Prostate gland (tissue), 2 donors: ENCODE data around the gene GRIA3. TPM values are rescaled to one million over a fixed set of nuclear protein-coding genes. Genes with fewer than 3 reads are reported as not detected.

ENCODE experiments used
- DNase-seq: peaks from one replicate; pipeline ENCODE4 v3.0.0-alpha.2; 2019; ENCODE audit warnings: low spot score
- H3K27ac ChIP-seq, 2 donors: fragments of 200-600 bp; sonication (generic); 2 replicates each; pipeline ENCODE4 v1.5.1; 2017 to 2019
- H3K27me3 ChIP-seq: fragments of 200-600 bp; sonication (generic); replicated peaks from 2 replicates; pipeline ENCODE4 v1.5.1; 2019; ENCODE audit not compliant: insufficient read depth
- H3K36me3 ChIP-seq, 2 donors: fragments of 200-600 bp; sonication (generic); 1 replicate in 1 of 2; 2 replicates in 1 of 2; pipeline versions ENCODE4 v1.5.1 to v1.8.1; 2017 to 2019
- H3K4me1 ChIP-seq: fragments of 200-600 bp; sonication (generic); replicated peaks from 2 replicates; pipeline ENCODE4 v1.5.1; 2019
- H3K4me3 ChIP-seq, 2 donors: fragments of 200-600 bp; sonication (generic); 2 replicates each; pipeline ENCODE4 v1.5.1; 2017 to 2019
- H3K9me3 ChIP-seq: fragments of 200-600 bp; sonication (generic); 2 replicates; pipeline ENCODE4 v1.5.1; 2017
- POLR2A ChIP-seq: fragments of 450-650 bp; IDR thresholded peaks from one replicate; pipeline ENCODE4 v1.6.1; 2016; ENCODE audit warnings: antibody characterized with exemption, mild to moderate bottlenecking
- POLR2AphosphoS5 ChIP-seq: sonication (generic); formaldehyde crosslinking; IDR thresholded peaks from one replicate; pipeline ENCODE4 v1.6.1; 2017; ENCODE audit warnings: antibody characterized with exemption
- WGBS: methylation state at CpG from one replicate; pipeline ENCODE4 v1.1.5; 2018; 5-methylcytosine and 5-hydroxymethylcytosine counted together
- intact Hi-C: fragments of 100-400 bp; cut with DNase I; formaldehyde crosslinking; loops from one replicate; pipeline ENCODE4 v1.14.2; 2022
- total RNA-seq, 2 donors: library from RNA; depleted of rRNA; stranded (reverse); fragments of >200 nt; gene quantifications; one replicate each; pipeline ENCODE4 v1.1.0, GENCODE V29; 2016
- TF ChIP-seq, protein P1 (sequence below), 4 experiments: fragments of 200-600 bp in 2 of 4; fragments of 450-650 bp in 2 of 4; sonication (generic) in 2 of 4; IDR thresholded peaks; 1 replicate in 3 of 4; 2 replicates in 1 of 4; pipeline ENCODE4 v1.5.1; 2016 to 2019; ENCODE audit warnings: antibody characterized with exemption in 4 of 4, mild to moderate bottlenecking in 2 of 4, moderate library complexity in 2 of 4

The GRIA3 gene
- total RNA-seq, 2 donors from 2014 or later: 1.1 to 1.6 TPM

DNA sequence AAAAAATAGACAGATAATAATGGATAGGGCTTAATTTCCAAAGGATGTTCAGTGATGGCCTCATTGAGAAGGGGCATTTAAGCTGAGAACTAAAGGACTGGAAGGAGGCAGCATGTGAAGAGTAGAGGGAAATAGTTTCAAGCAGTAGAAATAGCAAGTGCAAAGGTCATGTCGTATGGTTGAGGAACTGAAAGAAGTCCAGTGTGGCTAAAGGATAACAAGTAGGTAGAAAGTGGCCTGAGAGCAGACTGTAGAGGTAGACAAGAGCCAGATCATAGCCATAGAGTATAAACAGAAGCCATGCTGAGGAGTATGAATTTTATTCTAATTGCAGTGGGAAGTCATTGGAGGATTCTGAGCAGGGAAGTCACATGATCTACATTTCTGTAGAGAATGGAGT, 72.3 kb downstream of the GRIA3 start:
- WGBS: 83% methylated on average over 1 of the region's 1 CpG
- intact Hi-C loops: no loop called here
- no peak for TF ChIP-seq POLR2A
- TF ChIP-seq, protein P1, sequence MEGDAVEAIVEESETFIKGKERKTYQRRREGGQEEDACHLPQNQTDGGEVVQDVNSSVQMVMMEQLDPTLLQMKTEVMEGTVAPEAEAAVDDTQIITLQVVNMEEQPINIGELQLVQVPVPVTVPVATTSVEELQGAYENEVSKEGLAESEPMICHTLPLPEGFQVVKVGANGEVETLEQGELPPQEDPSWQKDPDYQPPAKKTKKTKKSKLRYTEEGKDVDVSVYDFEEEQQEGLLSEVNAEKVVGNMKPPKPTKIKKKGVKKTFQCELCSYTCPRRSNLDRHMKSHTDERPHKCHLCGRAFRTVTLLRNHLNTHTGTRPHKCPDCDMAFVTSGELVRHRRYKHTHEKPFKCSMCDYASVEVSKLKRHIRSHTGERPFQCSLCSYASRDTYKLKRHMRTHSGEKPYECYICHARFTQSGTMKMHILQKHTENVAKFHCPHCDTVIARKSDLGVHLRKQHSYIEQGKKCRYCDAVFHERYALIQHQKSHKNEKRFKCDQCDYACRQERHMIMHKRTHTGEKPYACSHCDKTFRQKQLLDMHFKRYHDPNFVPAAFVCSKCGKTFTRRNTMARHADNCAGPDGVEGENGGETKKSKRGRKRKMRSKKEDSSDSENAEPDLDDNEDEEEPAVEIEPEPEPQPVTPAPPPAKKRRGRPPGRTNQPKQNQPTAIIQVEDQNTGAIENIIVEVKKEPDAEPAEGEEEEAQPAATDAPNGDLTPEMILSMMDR (IDR thresholded peaks at IDR 0.05): no peak
- no peak for TF ChIP-seq POLR2AphosphoS5
- H3K36me3 ChIP-seq: no peaks in the 10 kb centered on the region
- no peaks in the 10 kb centered on the region for H3K9me3 ChIP-seq
- no peak for DNase-seq
- no peaks in the 10 kb centered on the region for H3K27me3 ChIP-seq
- H3K4me3 ChIP-seq: no peak overlapping the region
- H3K4me1 ChIP-seq: no peaks in the 10 kb centered on the region
- H3K27ac ChIP-seq: no peak overlapping the region

DNA sequence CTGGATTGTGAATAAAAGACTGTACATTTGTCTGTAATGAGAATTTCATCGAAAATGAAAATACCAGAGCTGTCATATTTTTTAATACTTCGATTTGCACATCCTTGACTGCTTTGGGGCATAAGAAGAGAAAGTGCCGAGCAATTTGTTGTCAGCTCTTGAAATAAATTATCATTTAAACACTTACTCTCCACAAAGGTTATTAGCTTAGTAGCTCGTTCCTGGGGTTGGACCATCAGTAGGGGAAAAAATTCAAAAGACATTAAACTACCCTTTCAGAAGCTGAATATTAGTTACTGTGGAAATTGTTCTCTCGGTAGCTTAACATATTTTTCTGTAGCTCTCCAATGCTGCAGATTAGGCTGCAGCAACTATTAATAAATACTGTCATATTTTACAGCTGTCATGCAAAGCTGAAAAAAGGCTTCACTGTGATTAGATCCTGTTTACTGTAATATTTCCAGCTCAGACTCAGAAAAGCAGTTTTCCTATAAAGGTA, 76.9 kb downstream of the GRIA3 start:
- Histone ChIP-seq H3K9me3 (no peaks in the 10 kb centered on the region), H3K27ac (no peak overlapping the region), H3K4me1 (no peaks in the 10 kb centered on the region), H3K36me3 (no peaks in the 10 kb centered on the region), H3K27me3 (no peaks in the 10 kb centered on the region), H3K4me3 (no peak overlapping the region)
- TF ChIP-seq, protein P1 (IDR thresholded peaks at IDR 0.05): no peak
- TF ChIP-seq POLR2AphosphoS5 (no peak), POLR2A (no peak)
- DNase-seq: no peak
- intact Hi-C loops: no loop called here
- WGBS: 67% methylated on average over 5 of the region's 5 CpGs

DNA sequence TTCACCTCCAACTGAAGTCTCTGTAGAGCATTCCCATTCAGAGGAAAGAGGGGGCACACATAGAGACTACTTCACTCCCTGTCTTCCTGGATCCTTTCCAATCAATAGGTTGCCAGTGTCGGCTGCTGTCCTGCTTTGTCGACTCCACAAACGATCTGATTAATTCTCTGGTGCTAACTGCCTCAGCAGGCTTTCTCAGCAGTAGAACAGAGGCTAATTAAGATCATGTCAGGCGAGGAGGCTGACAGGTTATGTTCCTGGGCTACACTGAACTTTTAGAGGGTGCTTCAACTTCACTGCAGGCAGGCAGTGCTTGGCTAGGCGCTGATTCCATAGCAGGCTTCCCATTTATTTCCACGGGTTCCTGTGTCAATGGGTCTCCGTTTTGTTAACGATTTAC, 79.2 kb downstream of the GRIA3 start:
- WGBS: 47% methylated on average over 8 of the region's 8 CpGs
- Histone ChIP-seq H3K27me3 (no peaks in the 10 kb centered on the region), H3K9me3 (no peaks in the 10 kb centered on the region), H3K4me1 (no peaks in the 10 kb centered on the region), H3K4me3 (no peak overlapping the region), H3K27ac (no peak overlapping the region), H3K36me3 (no peaks in the 10 kb centered on the region)
- no peak for DNase-seq
- TF ChIP-seq POLR2AphosphoS5 (no peak), POLR2A (no peak)
- TF ChIP-seq, protein P1 (IDR thresholded peaks at IDR 0.05): no peak
- intact Hi-C loops: no loop called here

DNA sequence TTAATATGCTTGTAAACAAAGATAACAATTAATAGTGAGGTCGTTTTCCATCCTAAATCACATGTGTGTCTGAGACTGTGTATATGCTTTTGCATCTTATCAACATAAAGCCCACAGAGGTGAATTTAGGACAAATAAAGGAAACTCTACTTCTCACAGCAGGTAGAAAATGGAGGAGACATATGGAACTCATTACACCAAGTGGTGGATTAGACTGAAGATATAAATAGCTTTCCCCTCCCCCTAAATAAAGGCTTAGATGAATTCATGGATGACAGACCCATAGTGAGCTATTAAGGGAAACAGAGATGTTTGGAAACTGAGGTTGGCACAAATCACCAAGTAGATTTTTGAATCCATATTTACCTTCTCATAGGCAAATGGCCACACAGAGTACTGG, 79.7 kb downstream of the GRIA3 start:
- H3K36me3 ChIP-seq: no peaks in the 10 kb centered on the region
- H3K9me3 ChIP-seq: no peaks in the 10 kb centered on the region
- TF ChIP-seq POLR2AphosphoS5 (no peak), POLR2A (no peak)
- TF ChIP-seq, protein P1 (IDR thresholded peaks at IDR 0.05): no peak
- no peak for DNase-seq
- H3K27me3 ChIP-seq: no peaks in the 10 kb centered on the region
- H3K4me3 ChIP-seq: no peak overlapping the region
- intact Hi-C loops: no loop called here
- no peak overlapping the region for H3K27ac ChIP-seq
- 24% methylated on average over 1 of the region's 1 CpG for WGBS
- no peaks in the 10 kb centered on the region for H3K4me1 ChIP-seq

DNA sequence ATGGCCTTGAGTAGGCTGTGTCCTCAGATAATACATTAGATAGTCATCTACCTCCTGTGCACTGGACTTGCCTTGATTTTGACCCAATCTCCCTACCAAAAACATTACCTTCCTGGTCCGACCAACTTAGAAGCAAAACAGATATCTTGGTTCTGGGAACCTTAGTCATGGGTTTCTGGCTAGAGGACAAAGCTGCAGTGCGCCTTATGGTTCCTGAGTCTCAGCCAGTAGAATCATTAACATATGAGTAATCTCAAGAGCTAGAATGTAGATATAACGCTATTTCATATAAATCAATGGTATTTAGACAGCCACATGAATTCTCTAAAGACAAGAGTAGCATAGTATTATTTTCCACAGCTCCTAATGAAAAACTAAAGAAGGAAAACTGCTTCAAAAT, 83.1 kb downstream of the GRIA3 start:
- Histone ChIP-seq H3K4me1 (no peaks in the 10 kb centered on the region), H3K36me3 (no peaks in the 10 kb centered on the region), H3K27ac (no peak overlapping the region), H3K9me3 (no peaks in the 10 kb centered on the region), H3K27me3 (no peaks in the 10 kb centered on the region), H3K4me3 (no peak overlapping the region)
- TF ChIP-seq, protein P1 (IDR thresholded peaks at IDR 0.05): no peak
- TF ChIP-seq POLR2AphosphoS5 (no peak), POLR2A (no peak)
- DNase-seq: no peak
- 83% methylated on average over 3 of the region's 3 CpGs for WGBS
- intact Hi-C loops: no loop called here
